NCI-H345 treated with DMSO at 0.1 percent for 48 hours (cell line): Measurements from ENCODE around the gene MSH2.
"Not testable (repeated sequence)": the region's sequence is repeated elsewhere in the genome, so short reads cannot be mapped to it uniquely, and the experiment has no call there.

Experiments used
- DNase-seq: peaks from one replicate; lab custom pipeline; 2025; ENCODE audit not compliant: unreplicated experiment; lab: John Stamatoyannopoulos, UW

Gene MSH2

GRCh38 chr2:47402805-47403608 lies at the start of gene MSH2:
MSH2 (plus strand) TSS chr2:47403156; CDS start chr2:47403192, 36 bp downstream.
- peak; percentile 99 for DNase-seq

- no peak for DNase-seq
These were observed 48.7 kb upstream of the MSH2 start for GRCh38 chr2:47354013-47354847.

DNA sequence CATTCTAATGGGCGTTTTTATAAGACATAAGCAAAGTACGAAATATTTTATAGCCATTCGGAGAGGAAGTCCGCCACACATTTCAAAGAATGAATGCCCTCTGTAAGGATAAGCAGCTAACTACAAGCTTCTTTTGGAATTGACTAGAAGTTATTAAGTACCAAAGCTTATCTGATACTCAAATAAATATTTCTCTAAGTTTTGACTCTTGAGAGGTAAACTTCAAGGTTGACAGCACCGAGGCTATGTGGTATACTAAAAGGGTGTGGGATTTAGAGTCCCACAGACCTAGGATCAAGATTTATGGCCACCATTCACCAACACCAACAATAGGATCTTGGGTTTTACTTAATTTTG lies 48.1 kb upstream of the MSH2 start:
- DNase-seq = no peak

DNA sequence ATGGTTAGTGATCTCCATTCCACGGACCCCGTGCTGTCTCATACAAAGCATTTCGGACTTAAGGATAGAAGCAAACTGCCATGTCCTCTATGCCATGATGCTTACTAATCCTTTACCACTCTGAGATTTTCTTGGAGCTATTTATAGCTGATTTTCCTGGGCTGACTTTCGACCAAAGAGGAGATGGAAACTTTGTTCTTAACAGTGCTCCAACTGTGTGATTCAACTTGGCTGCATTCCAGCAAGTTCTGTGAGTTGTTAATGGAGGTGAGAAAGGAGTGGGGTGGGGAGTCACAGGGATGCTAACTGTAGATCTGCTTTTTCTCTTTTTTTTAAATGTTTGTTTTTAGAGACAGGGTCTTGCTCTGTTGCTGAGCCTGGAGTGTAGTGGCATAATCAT lies 45.5 kb upstream of the MSH2 start:
- DNase-seq = peak; percentile 12

DNA sequence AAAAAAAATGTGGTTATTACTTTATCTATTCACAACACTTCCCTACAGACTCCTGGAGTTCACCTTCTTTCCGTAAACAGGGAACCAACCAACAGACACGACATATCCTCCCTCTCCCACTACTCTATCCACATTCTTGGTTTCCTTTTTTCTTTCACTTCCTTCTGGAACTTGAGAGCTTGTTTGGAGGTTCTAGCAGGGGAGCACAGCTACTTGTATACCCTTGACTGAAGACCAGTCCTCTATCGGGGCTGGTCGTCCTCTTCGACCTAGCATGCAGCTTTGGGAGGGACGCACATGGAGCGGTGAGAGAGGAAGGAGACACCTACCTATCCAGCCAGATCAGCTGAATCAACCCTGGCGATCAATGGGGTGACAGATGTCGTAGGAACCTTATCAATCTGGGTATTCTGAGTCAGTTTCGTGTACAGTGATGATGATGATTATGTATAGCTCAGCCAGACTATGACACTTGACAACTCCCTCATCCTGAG lies 43.5 kb upstream of the MSH2 start:
- no peak for DNase-seq

DNA sequence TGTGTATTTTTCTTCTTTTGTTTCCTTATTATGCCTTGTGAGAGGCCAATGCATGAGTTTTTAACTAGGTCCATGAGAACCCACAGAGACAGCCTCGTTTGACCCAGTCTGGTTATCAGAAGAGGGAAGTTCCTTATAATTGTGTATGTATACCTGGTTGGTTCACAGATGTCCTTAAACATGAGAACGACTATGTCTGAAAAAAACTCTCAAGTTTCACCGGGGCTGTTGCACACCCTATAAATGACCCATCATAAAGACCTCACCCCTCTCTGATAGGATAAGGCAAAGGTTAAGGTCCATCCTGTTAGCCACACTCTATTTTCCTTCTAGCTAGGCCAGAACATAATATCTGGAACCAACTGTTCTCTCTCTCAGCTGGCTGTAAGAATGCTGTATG lies 42.7 kb upstream of the MSH2 start:
- no peak for DNase-seq

GRCh38 chr2:47360927-47361326 lies 42.0 kb upstream of the MSH2 start:
- no peak for DNase-seq

- DNase-seq = not testable (repeated sequence)
These were observed 41.3 kb upstream of the MSH2 start for GRCh38 chr2:47361505-47362229.

- DNase-seq = peak; percentile 2
These were observed 29.2 kb upstream of the MSH2 start for GRCh38 chr2:47373747-47374146.

DNA sequence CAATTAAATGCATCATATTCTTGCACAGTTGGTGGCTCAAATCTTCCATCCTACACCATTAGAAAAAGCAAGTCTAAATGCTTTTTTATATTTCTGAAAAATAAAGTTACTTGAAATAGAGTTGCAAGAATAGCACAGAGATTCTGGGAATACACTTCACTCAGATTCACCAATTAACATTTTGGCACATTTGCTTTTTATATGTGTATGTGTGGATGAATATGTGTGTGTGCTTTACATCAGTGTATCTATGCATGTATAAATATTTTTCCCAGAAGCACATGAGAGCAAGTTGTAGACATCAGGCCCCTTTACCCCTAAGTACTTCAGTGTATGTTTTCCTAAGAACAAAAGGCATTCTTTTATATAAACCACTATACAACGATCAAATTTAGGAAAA lies 27.6 kb upstream of the MSH2 start:
- DNase-seq = no peak

GRCh38 chr2:47379384-47379783 lies 23.6 kb upstream of the MSH2 start:
- DNase-seq = no peak

DNA sequence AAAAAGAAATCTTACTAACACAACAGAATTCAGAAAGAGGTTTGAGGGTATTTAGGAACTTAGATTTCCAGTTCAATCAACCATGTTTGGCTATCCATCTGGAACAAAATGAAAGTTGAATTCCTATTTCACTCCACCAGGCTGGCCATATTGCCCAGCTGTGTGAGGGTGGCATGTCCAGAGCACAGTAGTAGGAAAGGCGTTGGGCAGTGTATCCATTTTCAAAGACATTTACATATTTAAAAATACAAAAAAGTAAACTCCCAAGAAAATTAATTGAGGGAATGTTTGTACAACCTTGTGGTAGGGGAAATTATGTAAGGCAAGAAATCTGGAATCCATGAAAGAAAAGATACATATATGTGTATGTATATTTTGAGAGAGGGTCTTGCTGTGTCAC lies 21.5 kb upstream of the MSH2 start:
- DNase-seq = no peak

- DNase-seq = no peak
These were observed 16.4 kb upstream of the MSH2 start for GRCh38 chr2:47386551-47386950.

GRCh38 chr2:47388888-47389287 lies 14.1 kb upstream of the MSH2 start:
- no peak for DNase-seq

GRCh38 chr2:47389692-47390091 lies 13.3 kb upstream of the MSH2 start:
- no peak for DNase-seq

GRCh38 chr2:47401789-47402554 lies 984 bp upstream of the MSH2 start:
- no peak for DNase-seq

DNA sequence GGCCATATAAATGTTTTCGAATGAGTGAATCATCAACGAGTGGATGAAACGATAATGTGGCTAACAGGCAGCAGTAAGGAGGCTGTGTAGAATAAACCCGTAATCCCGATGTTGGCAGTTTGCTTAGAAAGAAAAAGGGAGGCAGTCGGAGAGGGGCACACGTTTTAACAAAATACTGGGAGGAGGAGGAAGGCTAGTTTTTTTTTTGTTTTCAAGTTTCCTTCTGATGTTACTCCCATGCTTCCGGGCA lies 476 bp upstream of the MSH2 start:
- DNase-seq = no peak

DNA sequence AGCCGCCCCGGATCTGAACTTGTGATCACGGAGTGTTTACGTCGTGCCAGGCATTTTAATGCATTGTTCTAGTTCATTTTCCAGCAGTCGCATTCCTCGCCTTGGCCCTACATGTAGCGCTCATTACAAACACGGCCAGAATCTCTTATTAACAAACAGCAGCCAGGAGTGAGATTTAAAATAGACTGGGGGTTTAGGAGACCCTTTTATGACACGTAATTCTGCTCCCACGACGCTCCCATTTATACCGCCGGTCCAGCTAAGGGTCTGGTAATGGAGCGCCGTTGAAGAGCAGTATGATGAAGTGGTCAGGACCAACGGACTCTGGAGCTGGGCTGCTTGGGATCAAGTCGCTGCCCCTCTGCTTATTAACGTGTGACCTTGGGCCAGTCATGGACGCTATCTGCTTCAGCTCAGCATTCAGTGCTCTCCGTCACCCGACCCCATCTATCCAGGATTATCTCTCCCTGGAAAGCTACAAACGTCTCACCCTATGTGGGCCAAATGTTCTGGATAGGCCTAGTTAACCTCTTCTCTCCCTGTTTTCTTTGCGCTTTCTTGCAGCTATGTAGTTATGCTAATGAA lies 745 bp downstream of the MSH2 start:
- no peak for DNase-seq

- DNase-seq = no peak
These were observed 1.4 kb downstream of the MSH2 start for GRCh38 chr2:47404356-47404755.

GRCh38 chr2:47405757-47406156 lies 2.8 kb downstream of the MSH2 start:
- no peak for DNase-seq
